ENCODE results near the gene UTP20. TPM values are rescaled to one million over a fixed set of nuclear protein-coding genes. Genes with fewer than 3 reads are reported as not detected.

UTP20 gene

Small RNA genes lying within 50 kb of the gene (small RNA-seq; reads per million reads assigned to genes)
- gene RNU6-1068P (not detected), gene RPS27P23 (not detected)
